ENCODE measurements around the gene ZNF467. TPM values are rescaled to one million over a fixed set of nuclear protein-coding genes. Genes with fewer than 3 reads are reported as not detected.

ZNF467 gene
- total RNA-seq, 2 donors from 2014 or later = 2.5 to 5.0 TPM

DNA sequence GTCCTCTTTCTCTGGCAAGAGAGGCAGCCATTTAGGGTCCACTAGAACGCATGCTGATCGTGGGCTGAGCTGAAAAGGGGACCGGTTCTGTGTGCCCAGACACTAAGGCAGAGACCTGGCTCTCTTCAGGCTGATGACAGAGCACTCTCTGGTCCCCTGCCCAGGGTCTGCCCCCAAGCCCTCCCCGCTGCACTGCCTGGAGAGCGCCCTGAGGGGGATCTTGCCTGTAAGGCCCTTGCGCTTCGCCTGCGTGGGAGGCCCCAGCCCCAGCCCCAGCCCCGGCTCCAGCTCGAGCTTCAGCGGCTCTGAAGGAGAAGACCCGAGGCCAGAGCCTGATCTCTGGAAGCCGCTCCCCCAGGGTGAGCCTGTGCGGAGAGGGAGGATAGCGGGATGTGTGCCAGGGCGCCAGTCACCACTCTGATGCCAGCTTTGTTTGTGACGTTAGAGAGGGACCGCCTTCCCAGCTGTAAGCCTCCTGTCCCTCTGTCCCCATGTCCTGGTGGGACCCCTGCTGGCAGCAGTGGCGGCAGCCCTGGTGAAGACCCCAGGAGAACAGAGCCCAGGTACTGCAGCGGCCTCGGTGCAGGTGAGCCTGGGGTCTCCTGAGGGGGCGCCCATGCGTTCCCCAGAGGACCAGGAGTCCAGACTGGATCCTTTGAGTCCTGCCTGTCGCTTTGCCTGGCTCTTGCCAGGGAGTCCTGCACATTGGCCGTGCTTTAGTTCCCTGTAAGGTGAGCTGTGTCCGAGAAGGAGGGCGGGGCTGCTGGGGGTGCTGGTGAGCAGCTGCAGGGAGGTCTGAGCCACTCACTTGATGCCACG, 43.2 kb downstream of the ZNF467 start:
- Histone ChIP-seq H3K4me3 (no peak overlapping the region), H3K9ac (ENCODE audit: low read depth in 2 of 2, low read length in 2 of 2) (no peak overlapping the region), H3K9me3 (no peaks in the 10 kb centered on the region), H3K36me3 (no peaks in the 10 kb centered on the region), H3K27me3 (no peaks in the 10 kb centered on the region), H3K4me1 (no peaks in the 10 kb centered on the region), H3K27ac (no peak overlapping the region)
- intact Hi-C loops (cut with DNase I) = no loop called here
- TF ChIP-seq, protein P1, sequence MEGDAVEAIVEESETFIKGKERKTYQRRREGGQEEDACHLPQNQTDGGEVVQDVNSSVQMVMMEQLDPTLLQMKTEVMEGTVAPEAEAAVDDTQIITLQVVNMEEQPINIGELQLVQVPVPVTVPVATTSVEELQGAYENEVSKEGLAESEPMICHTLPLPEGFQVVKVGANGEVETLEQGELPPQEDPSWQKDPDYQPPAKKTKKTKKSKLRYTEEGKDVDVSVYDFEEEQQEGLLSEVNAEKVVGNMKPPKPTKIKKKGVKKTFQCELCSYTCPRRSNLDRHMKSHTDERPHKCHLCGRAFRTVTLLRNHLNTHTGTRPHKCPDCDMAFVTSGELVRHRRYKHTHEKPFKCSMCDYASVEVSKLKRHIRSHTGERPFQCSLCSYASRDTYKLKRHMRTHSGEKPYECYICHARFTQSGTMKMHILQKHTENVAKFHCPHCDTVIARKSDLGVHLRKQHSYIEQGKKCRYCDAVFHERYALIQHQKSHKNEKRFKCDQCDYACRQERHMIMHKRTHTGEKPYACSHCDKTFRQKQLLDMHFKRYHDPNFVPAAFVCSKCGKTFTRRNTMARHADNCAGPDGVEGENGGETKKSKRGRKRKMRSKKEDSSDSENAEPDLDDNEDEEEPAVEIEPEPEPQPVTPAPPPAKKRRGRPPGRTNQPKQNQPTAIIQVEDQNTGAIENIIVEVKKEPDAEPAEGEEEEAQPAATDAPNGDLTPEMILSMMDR (IDR thresholded peaks at IDR 0.05) = no peak
- no peak for DNase-seq

DNA sequence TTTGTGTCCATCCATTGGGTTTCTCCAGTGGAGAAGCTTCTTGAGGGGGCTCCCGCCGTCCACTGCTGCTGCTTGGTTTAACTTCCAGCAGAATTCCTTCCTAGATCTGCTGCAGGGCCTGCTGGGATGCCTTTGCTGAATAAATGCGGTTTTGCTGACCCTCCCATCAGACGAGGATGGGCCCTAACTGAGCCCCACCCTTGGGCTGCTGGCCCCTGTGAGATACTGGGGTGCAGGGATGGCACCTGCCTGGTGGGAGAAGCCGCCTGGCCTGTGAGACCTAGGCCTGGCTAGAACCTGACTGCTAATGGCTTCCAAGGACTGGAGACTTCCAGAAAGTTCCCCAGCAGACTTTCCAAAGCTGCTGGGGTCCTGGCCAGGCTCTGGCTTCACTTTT, 43.8 kb downstream of the ZNF467 start:
- intact Hi-C loops (cut with DNase I) = no loop called here
- H3K36me3 ChIP-seq = no peaks in the 10 kb centered on the region
- no peak overlapping the region for H3K27ac ChIP-seq
- DNase-seq = no peak
- H3K9me3 ChIP-seq = no peaks in the 10 kb centered on the region
- no peaks in the 10 kb centered on the region for H3K4me1 ChIP-seq
- H3K4me3 ChIP-seq = no peak overlapping the region
- H3K9ac ChIP-seq (ENCODE audit: low read depth in 2 of 2, low read length in 2 of 2) = no peak overlapping the region
- H3K27me3 ChIP-seq = no peaks in the 10 kb centered on the region
- TF ChIP-seq, protein P1 (IDR thresholded peaks at IDR 0.05) = no peak

GRCh38 chr7:149728491-149729375, 44.7 kb downstream of the ZNF467 start:
- DNase-seq = no peak
- intact Hi-C loops (cut with DNase I) = no loop called here
- no peaks in the 10 kb centered on the region for H3K36me3 ChIP-seq

DNA sequence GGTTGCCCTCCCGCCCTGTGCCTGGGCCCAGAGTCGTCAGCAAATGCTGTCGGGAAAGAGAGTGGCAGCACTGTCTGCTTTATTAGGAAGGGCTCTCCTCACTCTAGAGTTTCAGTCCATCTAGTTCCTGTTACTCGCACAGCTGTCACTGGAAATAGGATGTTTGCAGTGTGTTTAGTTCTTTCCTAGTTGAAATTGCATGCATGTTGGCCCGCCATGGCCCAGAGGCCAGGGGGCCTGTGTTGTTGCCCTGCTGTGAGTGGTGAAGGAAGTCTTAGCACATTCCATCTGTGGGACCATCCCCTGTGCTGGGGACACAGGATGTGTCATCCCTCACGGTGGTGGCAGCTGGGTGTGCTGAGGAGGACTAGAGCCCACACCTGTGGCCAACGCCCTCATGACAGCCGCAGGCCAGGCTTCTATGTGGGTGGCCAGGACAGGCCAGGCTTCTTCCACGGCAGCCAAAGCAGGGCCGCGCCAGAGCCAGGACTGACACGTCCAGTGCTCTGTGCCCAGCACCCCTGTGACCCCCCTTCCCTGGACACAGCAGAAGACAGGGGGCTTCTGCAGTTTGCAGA, 45.4 kb downstream of the ZNF467 start:
- Histone ChIP-seq H3K9me3 (no peaks in the 10 kb centered on the region), H3K27ac (no peak overlapping the region), H3K36me3 (no peaks in the 10 kb centered on the region), H3K27me3 (no peaks in the 10 kb centered on the region), H3K9ac (ENCODE audit: low read depth in 2 of 2, low read length in 2 of 2) (no peak overlapping the region), H3K4me3 (no peak overlapping the region), H3K4me1 (no peaks in the 10 kb centered on the region)
- TF ChIP-seq, protein P1 (IDR thresholded peaks at IDR 0.05) = no peak
- DNase-seq = no peak
- intact Hi-C loops (cut with DNase I) = no loop called here

More at GRCh38 chr7:149728491-149729375, 44.7 kb downstream of the ZNF467 start:
- H3K4me3 ChIP-seq = no peak overlapping the region
- H3K4me1 ChIP-seq = no peaks in the 10 kb centered on the region
- no peak overlapping the region for H3K27ac ChIP-seq
- H3K9ac ChIP-seq (ENCODE audit: low read depth in 2 of 2, low read length in 2 of 2) = no peak overlapping the region
- H3K27me3 ChIP-seq = no peaks in the 10 kb centered on the region
- H3K9me3 ChIP-seq = no peaks in the 10 kb centered on the region
- TF ChIP-seq, protein P1 (IDR thresholded peaks at IDR 0.05) = no peak
